Cardiac fibroblast (primary cell): Measurements from ENCODE around the gene VAMP8.

Experiments used
- DNase-seq, 2 donors: peaks; one replicate each; pipeline versions ENCODE4 v3.0.0 to v3.0.0-alpha.2; 2010; ENCODE audit warnings: low read depth in 2 of 2
- H3K4me3 ChIP-seq, 2 donors: replicated peaks in 1 of 2; 1 replicate in 1 of 2; 2 replicates in 1 of 2; pipeline ENCODE4 v1.5.1; 2011; ENCODE audit warnings: low read depth in 2 of 2, low read length in 2 of 2, mild to moderate bottlenecking in 2 of 2, moderate library complexity in 1 of 2
- CTCF ChIP-seq: IDR thresholded peaks from one replicate; pipeline ENCODE4 v1.5.1; 2011; ENCODE audit warnings: low read depth, mild to moderate bottlenecking, low read length, inconsistent platforms

The VAMP8 gene

GRCh38 chr2:85598594-85599340 is 21.4 kb downstream of the VAMP8 start:
- H3K4me3 ChIP-seq, result no peak overlapping the region
- TF ChIP-seq CTCF, result no peak
- no peak for DNase-seq

GRCh38 chr2:85599468-85600234 is 22.3 kb downstream of the VAMP8 start:
- H3K4me3 ChIP-seq, result no peak overlapping the region
- no peak for TF ChIP-seq CTCF
- no peak for DNase-seq

GRCh38 chr2:85600235-85600575 is 22.8 kb downstream of the VAMP8 start:
- no peak for DNase-seq
- no peak overlapping the region for H3K4me3 ChIP-seq
- TF ChIP-seq CTCF, result no peak

GRCh38 chr2:85600951-85601770 is 23.8 kb downstream of the VAMP8 start:
- DNase-seq, result no peak
- peak overlapping the region; percentile 82 to 91 for H3K4me3 ChIP-seq
- no peak for TF ChIP-seq CTCF

- no peak for TF ChIP-seq CTCF
- DNase-seq, result peak; percentile 36 to 69
- H3K4me3 ChIP-seq, result peak overlapping the region; percentile 82 to 91
These were observed 24.5 kb downstream of the VAMP8 start for GRCh38 chr2:85601771-85602475.
